Smooth muscle cell (in vitro differentiated cells): Measurements from ENCODE around the gene PSMD12. TPM values are rescaled to one million over a fixed set of nuclear protein-coding genes. Genes with fewer than 3 reads are reported as not detected.
"Not testable (repeated sequence)": the region's sequence is repeated elsewhere in the genome, so short reads cannot be mapped to it uniquely, and the experiment has no call there.

Experiments
- DNase-seq: peaks from one replicate; lab custom pipeline; 2025; ENCODE audit not compliant: unreplicated experiment; lab: John Stamatoyannopoulos, UW
- H2AFZ ChIP-seq: fragments of 200-600 bp; sonication (generic); 2 replicates; pipeline ENCODE4 v1.6.0; 2016; ENCODE audit warnings: antibody characterized with exemption, low read depth, mild to moderate bottlenecking
- H3F3A ChIP-seq: fragments of 200-600 bp; sonication (generic); 2 replicates; pipeline ENCODE4 v1.6.0; 2017; ENCODE audit warnings: antibody characterized with exemption, low read depth
- H3K27ac ChIP-seq: fragments of 200-600 bp; sonication (generic); 2 replicates; pipeline ENCODE4 v1.5.1; 2016; ENCODE audit warnings: low read depth, mild to moderate bottlenecking
- H3K27me3 ChIP-seq: fragments of 200-600 bp; sonication (generic); 2 replicates; pipeline ENCODE4 v1.6.1; 2016; ENCODE audit warnings: low read depth, mild to moderate bottlenecking
- H3K36me3 ChIP-seq: fragments of 200-600 bp; sonication (generic); 2 replicates; pipeline ENCODE4 v1.5.1; 2016; ENCODE audit warnings: low read depth
- H3K4me1 ChIP-seq: fragments of 200-600 bp; sonication (generic); 2 replicates; pipeline ENCODE4 v1.5.1; 2016; ENCODE audit warnings: low read depth
- H3K4me2 ChIP-seq: fragments of 200-600 bp; sonication (generic); 2 replicates; pipeline ENCODE4 v1.6.0; 2016; ENCODE audit warnings: mild to moderate bottlenecking
- H3K4me3 ChIP-seq: fragments of 200-600 bp; sonication (generic); 2 replicates; pipeline ENCODE4 v1.5.1; 2016; ENCODE audit warnings: mild to moderate bottlenecking
- H3K79me2 ChIP-seq: fragments of 200-600 bp; sonication (generic); 2 replicates; pipeline ENCODE4 v1.6.0; 2016; ENCODE audit warnings: low read depth, mild to moderate bottlenecking
- H3K9ac ChIP-seq: fragments of 200-600 bp; sonication (generic); 2 replicates; pipeline ENCODE4 v1.6.0; 2016; ENCODE audit warnings: low read depth
- H3K9me3 ChIP-seq: fragments of 200-600 bp; sonication (generic); replicated peaks from 2 replicates; pipeline ENCODE4 v1.5.1; 2016; ENCODE audit warnings: low read depth
- H4K20me1 ChIP-seq: fragments of 200-600 bp; sonication (generic); 2 replicates; pipeline ENCODE4 v1.6.0; 2016; ENCODE audit warnings: low read depth
- CTCF ChIP-seq: fragments of 200-600 bp; sonication (generic); IDR thresholded peaks from 2 replicates; pipeline ENCODE4 v1.5.1; 2017; ENCODE audit warnings: borderline replicate concordance, mild to moderate bottlenecking, antibody characterized with exemption; ENCODE audit not compliant: insufficient read depth, poor library complexity, severe bottlenecking
- WGBS: methylation state at CpG from one replicate; pipeline ENCODE4 v1.1.7; 2016; ENCODE audit warnings: low lambda C conversion rate; 5-methylcytosine and 5-hydroxymethylcytosine counted together
- polyA plus RNA-seq: library from polyadenylated mRNA; unstranded; fragments of >200 nt; fragmentation: Nextera tagmentation; extraction: Ambion mirVana; gene quantifications from 2 replicates; pipeline ENCODE4 v1.2.1, GENCODE V29; 2016
- total RNA-seq: library from RNA; depleted of rRNA; stranded (reverse); fragments of >200 nt; gene quantifications from 2 replicates; pipeline ENCODE4 v1.2.3, GENCODE V29; 2014

Gene PSMD12
- total and polyA plus RNA-seq, 2 experiments from 2014 or later = 34.7 to 51.7 TPM

DNA sequence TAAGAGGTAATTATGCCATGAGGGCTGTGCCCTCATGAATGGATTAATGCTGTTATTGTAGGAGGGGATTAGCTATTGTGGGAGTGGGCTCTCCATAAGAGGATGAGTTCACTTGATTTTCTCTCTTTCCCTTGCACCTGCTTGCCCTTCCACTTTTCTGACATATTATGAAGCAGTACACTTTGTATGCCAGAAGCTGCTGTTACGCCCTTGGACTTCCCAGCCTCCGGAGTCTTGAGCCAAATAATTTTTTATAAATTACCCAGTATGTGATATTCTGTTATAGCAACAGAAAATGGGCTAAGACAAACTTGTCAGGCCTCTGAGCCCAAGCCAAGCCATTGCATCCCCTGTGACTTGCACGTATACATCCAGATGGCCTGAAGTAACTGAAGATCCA, 38.4 kb downstream of the PSMD12 start:
- Histone ChIP-seq H3K79me2 (no peaks in the 10 kb centered on the region), H3K9me3 (no peaks in the 10 kb centered on the region), H3F3A (no peaks in the 10 kb centered on the region), H3K27me3 (no peaks in the 10 kb centered on the region), H3K36me3 (no peaks in the 10 kb centered on the region), H3K4me1 (no peaks in the 10 kb centered on the region), H3K27ac (no peak overlapping the region), H3K4me3 (no peak overlapping the region), H3K9ac (no peak overlapping the region), H4K20me1 (no peaks in the 10 kb centered on the region), H3K4me2 (no peak overlapping the region), H2AFZ (no peak overlapping the region)
- TF ChIP-seq CTCF = no peak
- DNase-seq = no peak
- WGBS = 94% methylated on average over 3 of the region's 3 CpGs

- not testable (repeated sequence) for H4K20me1 ChIP-seq, H3K36me3 ChIP-seq, H3K4me3 ChIP-seq, H3K9ac ChIP-seq, H3K4me1 ChIP-seq, H3K9me3 ChIP-seq, H3K27me3 ChIP-seq, H3K79me2 ChIP-seq, H2AFZ ChIP-seq, H3K27ac ChIP-seq, H3F3A ChIP-seq, DNase-seq, H3K4me2 ChIP-seq
- WGBS = 79% methylated on average over 13 of the region's 13 CpGs
Observed at GRCh38 chr17:67326959-67327745, 39.2 kb downstream of the PSMD12 start.

DNA sequence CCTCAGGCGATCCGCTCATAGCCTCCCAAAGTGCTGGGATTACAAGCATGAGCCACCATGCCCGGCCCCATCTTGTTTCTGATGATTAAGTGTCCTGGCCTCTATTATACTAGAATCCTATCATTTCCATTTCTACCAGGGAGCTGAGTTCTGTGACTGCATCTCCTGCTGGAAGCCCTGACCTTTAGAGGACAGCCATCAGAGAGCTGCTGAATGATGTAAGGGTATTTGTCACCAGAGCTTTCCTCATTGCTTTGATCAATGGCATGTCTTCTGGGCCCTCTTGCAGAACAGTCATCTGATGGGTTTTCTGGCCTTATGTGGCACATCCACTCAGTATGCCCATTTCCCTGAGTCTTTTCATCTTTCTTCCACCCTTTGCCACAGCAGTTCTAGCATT, 39.9 kb downstream of the PSMD12 start:
- Histone ChIP-seq H3K4me1 (peaks cover 4% of the 10 kb centered on the region), H3K9me3 (no peaks in the 10 kb centered on the region), H3K79me2 (no peaks in the 10 kb centered on the region), H3K27ac (no peak overlapping the region), H3K4me3 (no peak overlapping the region), H3K27me3 (no peaks in the 10 kb centered on the region), H4K20me1 (no peaks in the 10 kb centered on the region), H3K36me3 (no peaks in the 10 kb centered on the region), H2AFZ (no peak overlapping the region), H3K9ac (no peak overlapping the region), H3K4me2 (no peak overlapping the region), H3F3A (no peaks in the 10 kb centered on the region)
- no peak for DNase-seq
- WGBS = 98% methylated on average over 3 of the region's 3 CpGs
- TF ChIP-seq CTCF = no peak

GRCh38 chr17:67324330-67324729, 42.0 kb downstream of the PSMD12 start:
- H4K20me1 ChIP-seq = no peaks in the 10 kb centered on the region
- WGBS = 95% methylated on average over 2 of the region's 2 CpGs
- no peak for DNase-seq
- H3K4me3 ChIP-seq = no peak overlapping the region
- no peaks in the 10 kb centered on the region for H3F3A ChIP-seq
- no peaks in the 10 kb centered on the region for H3K36me3 ChIP-seq
- H3K4me2 ChIP-seq = no peak overlapping the region
- H3K27me3 ChIP-seq = no peaks in the 10 kb centered on the region
- peaks cover 4% of the 10 kb centered on the region for H3K4me1 ChIP-seq
- H3K9ac ChIP-seq = no peak overlapping the region
- TF ChIP-seq CTCF = no peak
- no peak overlapping the region for H2AFZ ChIP-seq
- no peak overlapping the region for H3K27ac ChIP-seq
- no peaks in the 10 kb centered on the region for H3K9me3 ChIP-seq
- H3K79me2 ChIP-seq = no peaks in the 10 kb centered on the region
